GF-D8 (cell line): ENCODE data around the gene ZFYVE27.
"Not testable (repeated sequence)": the region's sequence is repeated elsewhere in the genome, so short reads cannot be mapped to it uniquely, and the experiment has no call there.

Source experiments
- DNase-seq: peaks from one replicate; lab custom pipeline; 2025; lab: John Stamatoyannopoulos, UW

The ZFYVE27 gene

GRCh38 chr10:97736902-97737769, at the start of gene ZFYVE27:
ZFYVE27 (plus strand) TSS chr10:97737128; CDS start chr10:97738478, 1,350 bp downstream.
- DNase-seq: peak; percentile 92

GRCh38 chr10:97687785-97688781, 48.8 kb upstream of the ZFYVE27 start:
- DNase-seq: peak; percentile 30

GRCh38 chr10:97689559-97690020, 47.3 kb upstream of the ZFYVE27 start:
- DNase-seq: no peak

- no peak for DNase-seq
Observed at GRCh38 chr10:97690133-97690532, 46.8 kb upstream of the ZFYVE27 start.

- DNase-seq: not testable (repeated sequence)
Observed at GRCh38 chr10:97698072-97698655, 38.8 kb upstream of the ZFYVE27 start.

- peak; percentile 40 for DNase-seq
Observed at GRCh38 chr10:97701438-97702069, 35.4 kb upstream of the ZFYVE27 start.

GRCh38 chr10:97703398-97704067, 33.4 kb upstream of the ZFYVE27 start:
- DNase-seq: no peak

GRCh38 chr10:97704341-97704740, 32.6 kb upstream of the ZFYVE27 start:
- no peak for DNase-seq

GRCh38 chr10:97705006-97705670, 31.8 kb upstream of the ZFYVE27 start:
- DNase-seq: no peak

- no peak for DNase-seq
Observed at GRCh38 chr10:97707134-97707861, 29.6 kb upstream of the ZFYVE27 start.

GRCh38 chr10:97708167-97708566, 28.8 kb upstream of the ZFYVE27 start:
- no peak for DNase-seq

- DNase-seq: peak; percentile 24
Observed at GRCh38 chr10:97708976-97709946, 27.7 kb upstream of the ZFYVE27 start.

- DNase-seq: peak; percentile 30
Observed at GRCh38 chr10:97711640-97712572, 25.0 kb upstream of the ZFYVE27 start.

- peak; percentile 58 for DNase-seq
Observed at GRCh38 chr10:97713339-97713825, 23.5 kb upstream of the ZFYVE27 start, which contains the start of gene MARVELD1. MARVELD1 (plus strand) TSS chr10:97713730; CDS start chr10:97713877, 147 bp downstream.

GRCh38 chr10:97713826-97714400, 23.0 kb upstream of the ZFYVE27 start:
- DNase-seq: peak; percentile 24

- peak; percentile 27 for DNase-seq
Observed at GRCh38 chr10:97714401-97715258, 22.3 kb upstream of the ZFYVE27 start.
